Caco-2 (cell line): ENCODE data around the gene UAP1. TPM values are rescaled to one million over a fixed set of nuclear protein-coding genes. Genes with fewer than 3 reads are reported as not detected.

Source experiments
- BruUV-seq: library from RNA; stranded (reverse); fragments of 400-500 nt; replicated peaks from 2 replicates; lab custom pipeline; 2021; lab: Mats Ljungman, UMichigan
- CTCF ChIA-PET: fragments of 300-600 bp; sonication (Branson Sonifier 250); formaldehyde crosslinking; loops from one replicate; lab custom pipeline; 2022; ENCODE audit warnings: antibody characterized with exemption; lab: Charles Lee
- POLR2A ChIA-PET: fragments of 300-600 bp; sonication (Branson Sonifier 250); formaldehyde crosslinking; loops from one replicate; lab custom pipeline; 2022; ENCODE audit warnings: antibody characterized with exemption; lab: Charles Lee
- DNase-seq, 2 experiments: peaks; one replicate each; pipeline versions ENCODE4 v3.0.0 to v3.0.0-alpha.2; 2020 to 2022
- H3K27me3 ChIP-seq: replicated peaks from 2 replicates; pipeline ENCODE4 v1.6.0; 2011; ENCODE audit warnings: low read length; ENCODE audit not compliant: control insufficient read depth, insufficient read depth
- H3K36me3 ChIP-seq: 2 replicates; pipeline ENCODE4 v1.5.1; 2011; ENCODE audit warnings: low read length; ENCODE audit not compliant: control insufficient read depth, insufficient read depth
- H3K4me1 ChIP-seq: fragments of 250-450 bp; sonication (Bioruptor Pico); 2 replicates; pipeline ENCODE4 v1.5.1; 2020; ENCODE audit warnings: mild to moderate bottlenecking
- H3K4me3 ChIP-seq: 2 replicates; pipeline ENCODE4 v1.5.1; 2011; ENCODE audit warnings: low read depth, mild to moderate bottlenecking, control low read depth, low read length
- H3K9me3 ChIP-seq: fragments of 250-450 bp; sonication (Bioruptor Pico); 2 replicates; pipeline ENCODE4 v1.5.1; 2020; ENCODE audit warnings: mild to moderate bottlenecking, moderate library complexity
- H3K27ac Mint-ChIP-seq: one replicate; pipeline ENCODE4 v1.8.0; 2022; ENCODE audit warnings: mixed read lengths; ENCODE audit not compliant: unreplicated experiment
- H3K27me3 Mint-ChIP-seq: one replicate; pipeline ENCODE4 v1.8.0; 2022; ENCODE audit warnings: mixed read lengths; ENCODE audit not compliant: insufficient read depth, unreplicated experiment
- H3K36me3 Mint-ChIP-seq: one replicate; pipeline ENCODE4 v1.8.0; 2022; ENCODE audit warnings: mild to moderate bottlenecking, mixed read lengths; ENCODE audit not compliant: insufficient read depth, unreplicated experiment
- H3K4me1 Mint-ChIP-seq: one replicate; pipeline ENCODE4 v1.8.0; 2022; ENCODE audit warnings: low read depth, mixed read lengths; ENCODE audit not compliant: unreplicated experiment
- H3K4me3 Mint-ChIP-seq: one replicate; pipeline ENCODE4 v1.8.0; 2022; ENCODE audit warnings: mild to moderate bottlenecking, moderate library complexity, mixed read lengths; ENCODE audit not compliant: unreplicated experiment
- H3K9me3 Mint-ChIP-seq: one replicate; pipeline ENCODE4 v1.8.0; 2022; ENCODE audit warnings: mixed read lengths; ENCODE audit not compliant: unreplicated experiment
- intact Hi-C: fragments of 100-400 bp; cut with micrococcal nuclease; formaldehyde crosslinking; loops from one replicate; pipeline ENCODE4 v1.10.0; 2022; ENCODE audit not compliant: unreplicated experiment
- total RNA-seq: library from RNA; stranded (reverse); gene quantifications from 2 replicates; pipeline ENCODE4 v1.2.3, GENCODE V29; 2022
- TF ChIP-seq, protein P1 (sequence below), 2 experiments: fragments of 200-600 bp in 1 of 2; IDR thresholded peaks; 1 replicate in 1 of 2; 2 replicates in 1 of 2; pipeline versions ENCODE4 v1.5.1 to v1.8.0; 2011 to 2022; ENCODE audit warnings: antibody characterized with exemption in 1 of 2, control low read depth in 1 of 2, inconsistent platforms in 1 of 2, low read depth in 1 of 2, low read length in 1 of 2, mild to moderate bottlenecking in 1 of 2, moderate library complexity in 1 of 2; ENCODE audit not compliant: insufficient read depth in 1 of 2, severe bottlenecking in 1 of 2, unreplicated experiment in 1 of 2

Gene UAP1
- total RNA-seq, 1 experiment from 2014 or later, result 39.8 TPM

DNA sequence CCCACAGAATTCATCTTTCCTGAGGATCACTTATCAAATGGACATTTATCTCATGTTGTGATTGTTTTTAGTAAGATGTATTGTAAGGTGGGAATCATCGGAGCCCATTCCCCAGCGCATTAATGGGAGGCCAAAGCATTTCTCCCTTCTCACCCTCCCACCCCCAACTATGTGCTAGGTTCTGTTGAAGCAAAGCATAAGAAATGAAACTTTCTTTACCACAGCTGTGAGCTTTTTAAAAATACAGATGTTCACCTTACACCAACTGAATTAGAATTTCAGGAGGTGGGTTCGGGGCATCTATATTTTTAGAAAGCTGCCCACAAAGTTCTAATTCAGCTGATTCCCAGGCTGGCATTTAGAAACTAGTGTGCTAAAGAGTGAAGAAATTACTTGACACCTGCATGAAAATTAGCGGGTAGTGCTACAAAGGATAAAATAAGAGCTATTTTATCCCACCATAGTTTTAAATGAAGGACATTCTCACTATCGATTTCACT lies 26.3 kb downstream of the UAP1 start:
- intact Hi-C loops, result no loop called here
- ChIA-PET POLR2A (no interaction called here), CTCF (no interaction called here)
- H3K4me3 ChIP-seq, result no peak overlapping the region
- no peaks in the 10 kb centered on the region for H3K36me3 ChIP-seq
- no peak for DNase-seq
- Mint-ChIP-seq H3K27ac (no peak overlapping the region), H3K9me3 (no peaks in the 10 kb centered on the region), H3K36me3 (peaks cover 17% of the 10 kb centered on the region), H3K4me3 (no peak overlapping the region), H3K4me1 (no peaks in the 10 kb centered on the region), H3K27me3 (no peaks in the 10 kb centered on the region)
- no peaks in the 10 kb centered on the region for H3K4me1 ChIP-seq
- TF ChIP-seq, protein P1, sequence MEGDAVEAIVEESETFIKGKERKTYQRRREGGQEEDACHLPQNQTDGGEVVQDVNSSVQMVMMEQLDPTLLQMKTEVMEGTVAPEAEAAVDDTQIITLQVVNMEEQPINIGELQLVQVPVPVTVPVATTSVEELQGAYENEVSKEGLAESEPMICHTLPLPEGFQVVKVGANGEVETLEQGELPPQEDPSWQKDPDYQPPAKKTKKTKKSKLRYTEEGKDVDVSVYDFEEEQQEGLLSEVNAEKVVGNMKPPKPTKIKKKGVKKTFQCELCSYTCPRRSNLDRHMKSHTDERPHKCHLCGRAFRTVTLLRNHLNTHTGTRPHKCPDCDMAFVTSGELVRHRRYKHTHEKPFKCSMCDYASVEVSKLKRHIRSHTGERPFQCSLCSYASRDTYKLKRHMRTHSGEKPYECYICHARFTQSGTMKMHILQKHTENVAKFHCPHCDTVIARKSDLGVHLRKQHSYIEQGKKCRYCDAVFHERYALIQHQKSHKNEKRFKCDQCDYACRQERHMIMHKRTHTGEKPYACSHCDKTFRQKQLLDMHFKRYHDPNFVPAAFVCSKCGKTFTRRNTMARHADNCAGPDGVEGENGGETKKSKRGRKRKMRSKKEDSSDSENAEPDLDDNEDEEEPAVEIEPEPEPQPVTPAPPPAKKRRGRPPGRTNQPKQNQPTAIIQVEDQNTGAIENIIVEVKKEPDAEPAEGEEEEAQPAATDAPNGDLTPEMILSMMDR (IDR thresholded peaks at IDR 0.05; ENCODE audit: insufficient read depth in 1 of 2, low read depth in 1 of 2, low read length in 1 of 2, severe bottlenecking in 1 of 2, unreplicated experiment in 1 of 2), result no peak
- no peaks in the 10 kb centered on the region for H3K27me3 ChIP-seq
- no peaks in the 10 kb centered on the region for H3K9me3 ChIP-seq
- no TSS peak for BruUV-seq

DNA sequence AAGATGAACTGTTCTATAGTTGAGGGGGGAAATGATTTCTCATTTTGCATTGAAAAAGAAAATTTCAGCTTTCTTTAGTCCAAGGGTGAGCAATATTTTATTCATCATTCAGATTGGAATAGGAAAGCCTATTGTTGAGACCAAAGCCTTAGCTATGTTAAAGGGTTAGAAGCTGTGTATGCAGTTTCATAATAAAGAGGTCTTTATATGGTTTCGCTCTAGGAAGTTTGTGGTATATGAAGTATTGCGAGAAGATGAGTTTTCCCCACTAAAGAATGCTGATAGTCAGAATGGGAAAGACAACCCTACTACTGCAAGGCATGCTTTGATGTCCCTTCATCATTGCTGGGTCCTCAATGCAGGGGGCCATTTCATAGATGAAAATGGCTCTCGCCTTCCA lies 28.6 kb downstream of the UAP1 start:
- ChIA-PET CTCF (no interaction called here), POLR2A (no interaction called here)
- Mint-ChIP-seq H3K4me1 (no peaks in the 10 kb centered on the region), H3K4me3 (no peak overlapping the region), H3K9me3 (no peaks in the 10 kb centered on the region), H3K27ac (no peak overlapping the region), H3K27me3 (no peaks in the 10 kb centered on the region), H3K36me3 (peaks cover 12% of the 10 kb centered on the region)
- intact Hi-C loops, result no loop called here
- Histone ChIP-seq H3K9me3 (no peaks in the 10 kb centered on the region), H3K4me1 (no peaks in the 10 kb centered on the region), H3K4me3 (no peak overlapping the region), H3K36me3 (no peaks in the 10 kb centered on the region; the same call in 1 of the 2 replicates), H3K27me3 (no peaks in the 10 kb centered on the region)
- DNase-seq, result no peak
- BruUV-seq, result no TSS peak
- TF ChIP-seq, protein P1 (IDR thresholded peaks at IDR 0.05; ENCODE audit: insufficient read depth in 1 of 2, low read depth in 1 of 2, low read length in 1 of 2, severe bottlenecking in 1 of 2, unreplicated experiment in 1 of 2), result no peak

DNA sequence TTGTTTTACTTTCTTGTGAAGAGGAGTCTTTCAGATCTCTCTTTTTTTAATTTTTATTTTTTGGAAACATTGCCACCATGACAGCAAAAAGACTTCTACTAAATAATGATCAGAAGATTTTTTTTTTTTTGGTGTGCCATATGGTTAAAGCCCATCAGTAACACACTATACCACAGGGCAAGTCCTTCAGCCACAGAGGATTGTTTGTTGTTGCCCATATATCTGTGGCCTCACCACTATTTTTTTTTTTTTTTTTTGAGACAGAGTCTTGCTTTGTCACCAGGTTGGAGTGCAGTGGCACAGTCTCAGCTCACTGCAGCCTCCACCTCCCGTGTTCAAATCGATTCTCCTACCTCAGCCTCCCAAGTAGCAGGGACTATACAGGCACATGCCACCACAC lies 29.2 kb downstream of the UAP1 start:
- ChIA-PET CTCF (interaction anchor here (0.7 kb wide), 1 partner anchor 233 kb away, joined by 4 read pairs; no protein-coding TSS in a partner anchor), POLR2A (no interaction called here)
- Mint-ChIP-seq H3K27me3 (no peaks in the 10 kb centered on the region), H3K4me1 (no peaks in the 10 kb centered on the region), H3K4me3 (no peak overlapping the region), H3K36me3 (peaks cover 12% of the 10 kb centered on the region), H3K27ac (no peak overlapping the region), H3K9me3 (no peaks in the 10 kb centered on the region)
- Histone ChIP-seq H3K9me3 (no peaks in the 10 kb centered on the region), H3K4me1 (no peaks in the 10 kb centered on the region), H3K4me3 (no peak overlapping the region), H3K36me3 (no peaks in the 10 kb centered on the region; the same call in 1 of the 2 replicates), H3K27me3 (no peaks in the 10 kb centered on the region)
- TF ChIP-seq, protein P1 (IDR thresholded peaks at IDR 0.05; ENCODE audit: insufficient read depth in 1 of 2, low read depth in 1 of 2, low read length in 1 of 2, severe bottlenecking in 1 of 2, unreplicated experiment in 1 of 2), result no peak
- BruUV-seq, result no TSS peak
- DNase-seq, result no peak
- intact Hi-C loops, result no loop called here
